CD4-positive, alpha-beta T cell (primary cell): Measurements from ENCODE around the gene STAT3. TPM values are rescaled to one million over a fixed set of nuclear protein-coding genes. Genes with fewer than 3 reads are reported as not detected.
A peak's percentile ranks its signal among the peaks of the same experiment; 100 is the strongest.

Experiments
- ATAC-seq: fragments of 200-7000 bp; cut with Tn5 transposase; one replicate; pipeline ENCODE4 v1.10.0; 2022; ENCODE audit warnings: mild to moderate bottlenecking; ENCODE audit not compliant: poor library complexity
- CTCF ChIA-PET: fragments of 350-600 bp; sonication (Branson Sonifier 250); formaldehyde crosslinking; loops from one replicate; lab custom pipeline; 2021; ENCODE audit warnings: antibody characterized with exemption, inconsistent platforms; lab: Charles Lee
- POLR2A ChIA-PET: fragments of 350-600 bp; sonication (Branson Sonifier 250); formaldehyde crosslinking; loops from one replicate; lab custom pipeline; 2021; ENCODE audit warnings: antibody characterized with exemption, inconsistent platforms; lab: Charles Lee
- DNase-seq, 14 experiments: peaks; one replicate each; pipeline ENCODE4 v3.0.0-alpha.2; 2013 to 2020; ENCODE audit warnings: mixed read lengths in 2 of 14
- H3K27ac ChIP-seq, 2 donors: one replicate each; pipeline versions ENCODE4 v1.5.1 to v1.7.0; 2013; ENCODE audit warnings: low read length in 2 of 2, low read depth in 1 of 2, mild to moderate bottlenecking in 1 of 2
- H3K27me3 ChIP-seq, 2 experiments: 1 replicate in 1 of 2; 2 replicates in 1 of 2; pipeline versions ENCODE4 v1.6.1 to v1.7.0; 2013; ENCODE audit warnings: low read length in 2 of 2, control low read depth in 1 of 2, mild to moderate bottlenecking in 1 of 2, moderate library complexity in 1 of 2; ENCODE audit not compliant: insufficient read depth in 2 of 2, control insufficient read depth in 1 of 2
- H3K36me3 ChIP-seq: one replicate; pipeline ENCODE4 v1.6.1; 2013; ENCODE audit warnings: low read length, control low read depth; ENCODE audit not compliant: insufficient read depth
- H3K4me1 ChIP-seq: one replicate; pipeline ENCODE4 v1.6.1; 2013; ENCODE audit warnings: low read length, control low read depth; ENCODE audit not compliant: insufficient read depth
- H3K4me3 ChIP-seq: one replicate; pipeline ENCODE4 v1.5.1; 2013; ENCODE audit warnings: mild to moderate bottlenecking, low read length, moderate library complexity
- H3K9me3 ChIP-seq, 2 experiments: 1 replicate in 1 of 2; 2 replicates in 1 of 2; pipeline versions ENCODE4 v1.6.1 to v1.7.0; 2013; ENCODE audit warnings: low read length in 2 of 2, mild to moderate bottlenecking in 2 of 2, control low read depth in 1 of 2, moderate library complexity in 1 of 2; ENCODE audit not compliant: control insufficient read depth in 1 of 2, insufficient read depth in 1 of 2
- H3K27ac Mint-ChIP-seq: one replicate; pipeline ENCODE4 v1.8.0; 2020; ENCODE audit warnings: mixed read lengths
- H3K27me3 Mint-ChIP-seq: one replicate; pipeline ENCODE4 v1.8.0; 2021; ENCODE audit warnings: mixed read lengths
- H3K36me3 Mint-ChIP-seq: one replicate; pipeline ENCODE4 v1.8.0; 2021; ENCODE audit warnings: low read depth, mixed read lengths
- H3K4me1 Mint-ChIP-seq: one replicate; pipeline ENCODE4 v1.8.0; 2021; ENCODE audit warnings: low read depth, mixed read lengths
- H3K4me3 Mint-ChIP-seq: one replicate; pipeline ENCODE4 v1.8.0; 2020; ENCODE audit warnings: mild to moderate bottlenecking, mixed read lengths
- H3K9me3 Mint-ChIP-seq: one replicate; pipeline ENCODE4 v1.8.0; 2020; ENCODE audit warnings: mixed read lengths
- CTCF ChIP-seq: fragments of 200-600 bp; IDR thresholded peaks from one replicate; pipeline ENCODE4 v1.8.0; 2022; ENCODE audit warnings: antibody characterized with exemption, mild to moderate bottlenecking
- intact Hi-C, 2 experiments: fragments of 100-400 bp; cut with DNase I in 1 of 2; cut with micrococcal nuclease in 1 of 2; formaldehyde crosslinking; loops; one replicate each; pipeline versions ENCODE4 v1.15.1 to v1.9.0; 2023 to 2025; cut with DNase I, micrococcal nuclease
- total RNA-seq, 174 experiments: library from RNA in 2 of 174; stranded (reverse) in 2 of 174; gene quantifications; one replicate each; pipeline ENCODE4 v1.2.3 and lab custom pipeline; 2021 to 2026

STAT3 gene
- total RNA-seq, 2 experiments from 2014 or later = 315 to 319 TPM

DNA sequence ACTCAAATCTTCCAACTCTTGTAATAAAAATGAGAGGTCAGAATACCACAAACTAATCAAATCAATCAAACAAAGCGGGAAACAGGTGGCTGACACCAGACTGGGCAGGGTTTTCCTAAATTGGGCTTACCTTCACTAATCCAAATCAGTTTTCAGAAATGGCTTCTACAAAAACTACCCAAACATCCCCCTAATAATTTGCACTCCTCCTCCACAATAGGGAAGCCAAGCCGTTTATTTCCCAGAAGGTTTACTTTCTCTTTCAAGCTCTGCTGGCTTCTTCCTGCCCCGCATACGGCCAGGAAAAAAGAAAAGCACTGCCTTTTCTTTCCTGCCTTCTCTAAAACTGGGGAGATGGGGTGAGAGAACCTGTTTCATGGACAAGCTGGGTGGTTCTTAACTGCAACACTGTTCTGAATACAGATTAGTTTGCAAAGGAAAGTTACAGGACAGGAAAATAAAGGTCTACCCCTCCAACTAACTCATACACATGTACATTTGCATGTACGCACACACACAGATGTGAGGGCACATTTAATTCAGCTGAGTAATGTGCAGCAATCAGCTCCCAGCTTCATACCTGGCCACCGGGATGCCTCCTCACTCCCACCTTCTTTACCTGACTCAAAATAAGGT, 9.2 kb downstream of the STAT3 start:
- intact Hi-C loops = no loop called here
- Mint-ChIP-seq H3K27ac (peak overlapping the region; percentile 69), H3K36me3 (peaks cover 40% of the 10 kb centered on the region), H3K9me3 (no peaks in the 10 kb centered on the region), H3K27me3 (no peaks in the 10 kb centered on the region), H3K4me1 (peaks cover 70% of the 10 kb centered on the region), H3K4me3 (peak overlapping the region; percentile 80)
- DNase-seq = peak in 3 of 14 experiments; percentile 20 to 44 (median 33)
- peak overlapping the region in 1 of 2 donors; percentile 25 for H3K27ac ChIP-seq
- ChIA-PET CTCF (interaction anchor here (1.2 to 2.0 kb wide), 2 partner anchors 9 to 57 kb away, joined by 4 to 6 read pairs; partner anchors contain the start of gene STAT3), POLR2A (interaction anchor here (1.1 to 3.3 kb wide), 4 partner anchors 10 to 362 kb away, joined by 3 to 37 read pairs (median 4); partner anchors contain the start of genes DNAJC7 and STAT3)
- peak; percentile 54 for ATAC-seq
- no peaks in the 10 kb centered on the region for H3K27me3 ChIP-seq
- H3K4me1 ChIP-seq = peaks cover 26% of the 10 kb centered on the region
- peaks cover 7% of the 10 kb centered on the region for H3K36me3 ChIP-seq
- TF ChIP-seq CTCF = no peak
- peak overlapping the region; percentile 28 for H3K4me3 ChIP-seq
- H3K9me3 ChIP-seq = no peaks in the 10 kb centered on the region

GRCh38 chr17:42378359-42378958, 9.8 kb downstream of the STAT3 start:
- peaks cover 26% of the 10 kb centered on the region for H3K4me1 ChIP-seq
- no peaks in the 10 kb centered on the region for H3K9me3 Mint-ChIP-seq
- H3K4me1 Mint-ChIP-seq = peaks cover 66% of the 10 kb centered on the region
- no peaks in the 10 kb centered on the region for H3K9me3 ChIP-seq
- no peak for TF ChIP-seq CTCF
- peak overlapping the region; percentile 28 for H3K4me3 ChIP-seq
- peaks cover 45% of the 10 kb centered on the region for H3K36me3 Mint-ChIP-seq
- ATAC-seq = no peak
- peaks cover 7% of the 10 kb centered on the region for H3K36me3 ChIP-seq
- H3K27ac ChIP-seq = peak overlapping the region in 1 of 2 donors; percentile 25
- ChIA-PET CTCF (interaction anchor here (1.2 to 2.0 kb wide), 2 partner anchors 10 to 56 kb away, joined by 4 to 6 read pairs; partner anchors contain the start of gene STAT3), POLR2A (interaction anchor here (1.1 to 3.3 kb wide), 4 partner anchors 10 to 361 kb away, joined by 3 to 37 read pairs (median 4); partner anchors contain the start of genes DNAJC7 and STAT3)
- no peaks in the 10 kb centered on the region for H3K27me3 ChIP-seq
- peak overlapping the region; percentile 80 for H3K4me3 Mint-ChIP-seq
- intact Hi-C loops = no loop called here
- H3K27me3 Mint-ChIP-seq = no peaks in the 10 kb centered on the region
- peak overlapping the region; percentile 69 for H3K27ac Mint-ChIP-seq
- DNase-seq = no peak

DNA sequence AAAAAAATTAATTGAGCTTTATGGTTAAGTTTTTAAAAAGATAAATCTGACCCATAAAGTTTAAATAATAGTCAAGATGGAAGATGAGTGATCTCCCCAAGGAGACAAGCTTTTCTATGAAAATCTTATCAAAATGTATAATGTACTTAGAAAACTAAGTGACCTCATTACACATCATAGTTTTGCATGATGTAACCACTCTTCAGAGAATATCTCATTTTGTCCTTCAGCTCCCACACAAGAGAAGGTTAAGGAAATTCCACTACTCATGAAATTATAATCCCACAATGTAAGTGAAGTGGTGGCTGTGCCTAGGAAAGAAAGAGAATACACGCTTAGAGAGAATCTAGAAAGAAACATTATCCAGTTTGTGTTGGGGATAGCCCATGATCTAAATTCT, 14.3 kb downstream of the STAT3 start:
- Histone ChIP-seq H3K9me3 (no peaks in the 10 kb centered on the region), H3K27me3 (no peaks in the 10 kb centered on the region), H3K4me3 (no peak overlapping the region), H3K36me3 (peaks cover 14% of the 10 kb centered on the region), H3K4me1 (peaks cover 15% of the 10 kb centered on the region), H3K27ac (no peak overlapping the region)
- H3K9me3 Mint-ChIP-seq = no peaks in the 10 kb centered on the region
- no peak for ATAC-seq
- H3K27ac Mint-ChIP-seq = no peak overlapping the region
- H3K36me3 Mint-ChIP-seq = peaks cover 47% of the 10 kb centered on the region
- intact Hi-C loops = loop anchor here in 1 of 2 experiments (1.0 kb wide), 1 partner anchor 29 kb away; no protein-coding TSS in a partner anchor
- no peaks in the 10 kb centered on the region for H3K27me3 Mint-ChIP-seq
- DNase-seq = no peak
- ChIA-PET POLR2A (interaction anchor here (2.8 kb wide), 1 partner anchor 15 kb away, joined by 14 read pairs; the partner anchor contains the start of gene STAT3), CTCF (no interaction called here)
- peaks cover 49% of the 10 kb centered on the region for H3K4me1 Mint-ChIP-seq
- TF ChIP-seq CTCF = no peak
- H3K4me3 Mint-ChIP-seq = no peak overlapping the region
